Stimulated activated CD4-positive, alpha-beta T cell treated with anti-CD3 and anti-CD28 coated beads, Interleukin-15, amount 100 ng/mL, for 1 hour (primary cell): ENCODE data around the gene MTX3.
A peak's percentile ranks its signal among the peaks of the same experiment; 100 is the strongest.

ENCODE experiments used
- DNase-seq, 2 donors: peaks; one replicate each; pipeline ENCODE4 v3.0.0-alpha.2; 2020; ENCODE audit warnings: low read depth in 1 of 2, low spot score in 1 of 2

MTX3 gene, protein sequence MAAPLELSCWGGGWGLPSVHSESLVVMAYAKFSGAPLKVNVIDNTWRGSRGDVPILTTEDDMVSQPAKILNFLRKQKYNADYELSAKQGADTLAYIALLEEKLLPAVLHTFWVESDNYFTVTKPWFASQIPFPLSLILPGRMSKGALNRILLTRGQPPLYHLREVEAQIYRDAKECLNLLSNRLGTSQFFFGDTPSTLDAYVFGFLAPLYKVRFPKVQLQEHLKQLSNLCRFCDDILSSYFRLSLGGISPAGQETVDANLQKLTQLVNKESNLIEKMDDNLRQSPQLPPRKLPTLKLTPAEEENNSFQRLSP

GRCh38 chr5:79990598-79991507, at the start of gene MTX3:
TSS of gene MTX3 (minus strand) at chr5:79991262. CDS start at chr5:79991238, 24 bp downstream.
- DNase-seq, result peak; percentile 66 to 76

DNA sequence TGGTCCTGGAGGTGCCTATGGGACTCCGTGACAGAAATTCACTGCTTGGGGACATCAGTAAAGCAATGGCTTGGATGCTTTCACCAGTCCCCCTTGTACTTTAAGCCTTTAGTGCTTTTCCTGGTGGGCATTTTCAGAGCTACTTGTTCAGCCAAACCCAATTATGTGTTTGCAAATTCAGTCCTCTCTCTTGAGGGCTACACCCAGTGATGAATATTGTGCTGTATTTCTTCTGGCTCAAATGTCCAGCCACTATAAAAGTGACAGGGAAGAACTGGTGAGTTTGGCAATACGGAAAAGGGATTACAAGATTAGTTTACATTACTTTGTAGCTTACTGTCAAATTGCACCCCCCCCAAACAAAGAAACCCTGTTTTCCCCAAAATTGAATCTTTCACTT, 48.6 kb upstream of the MTX3 start:
- no peak for DNase-seq

- no peak for DNase-seq
Observed at GRCh38 chr5:80037366-80037765, 46.3 kb upstream of the MTX3 start.

DNA sequence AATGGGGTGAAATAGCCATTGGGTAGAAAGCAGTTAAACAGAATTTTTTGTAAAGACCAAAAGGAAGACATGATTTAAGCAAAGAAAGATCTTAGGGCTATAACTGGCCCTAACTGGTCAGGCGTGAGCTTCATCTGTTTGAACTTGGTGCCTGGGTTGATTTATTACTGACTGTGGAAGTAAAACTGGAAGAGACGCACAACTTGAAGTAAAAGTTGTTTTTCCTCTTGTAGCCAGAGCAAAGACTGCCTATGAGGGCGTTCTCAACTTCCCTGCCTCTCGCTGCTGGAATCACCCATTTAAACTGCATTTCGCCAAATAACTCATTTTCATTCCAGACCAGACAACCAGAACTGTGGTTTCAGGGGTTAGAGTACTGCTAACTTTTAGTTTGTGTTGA, 45.6 kb upstream of the MTX3 start:
- no peak for DNase-seq

DNA sequence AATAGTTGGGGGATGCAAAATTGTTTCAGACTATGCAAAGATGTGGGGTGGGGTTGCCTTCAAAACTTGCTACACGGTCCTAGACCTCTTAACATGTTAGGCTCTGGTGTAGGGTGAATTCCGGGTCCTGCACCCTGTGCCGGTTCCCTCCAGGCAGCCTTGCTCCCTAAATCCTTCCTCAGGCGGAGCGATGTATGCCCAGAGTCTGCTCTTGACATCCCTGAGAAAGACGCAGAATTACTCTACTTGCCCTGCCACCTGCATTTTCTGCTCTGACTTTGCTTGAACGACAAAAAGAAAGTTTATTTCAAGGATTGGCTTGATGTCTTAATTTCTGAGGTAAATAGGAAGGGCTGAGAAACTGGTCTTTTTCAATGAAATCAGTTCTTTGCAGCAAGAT, 44.8 kb upstream of the MTX3 start:
- no peak for DNase-seq

DNA sequence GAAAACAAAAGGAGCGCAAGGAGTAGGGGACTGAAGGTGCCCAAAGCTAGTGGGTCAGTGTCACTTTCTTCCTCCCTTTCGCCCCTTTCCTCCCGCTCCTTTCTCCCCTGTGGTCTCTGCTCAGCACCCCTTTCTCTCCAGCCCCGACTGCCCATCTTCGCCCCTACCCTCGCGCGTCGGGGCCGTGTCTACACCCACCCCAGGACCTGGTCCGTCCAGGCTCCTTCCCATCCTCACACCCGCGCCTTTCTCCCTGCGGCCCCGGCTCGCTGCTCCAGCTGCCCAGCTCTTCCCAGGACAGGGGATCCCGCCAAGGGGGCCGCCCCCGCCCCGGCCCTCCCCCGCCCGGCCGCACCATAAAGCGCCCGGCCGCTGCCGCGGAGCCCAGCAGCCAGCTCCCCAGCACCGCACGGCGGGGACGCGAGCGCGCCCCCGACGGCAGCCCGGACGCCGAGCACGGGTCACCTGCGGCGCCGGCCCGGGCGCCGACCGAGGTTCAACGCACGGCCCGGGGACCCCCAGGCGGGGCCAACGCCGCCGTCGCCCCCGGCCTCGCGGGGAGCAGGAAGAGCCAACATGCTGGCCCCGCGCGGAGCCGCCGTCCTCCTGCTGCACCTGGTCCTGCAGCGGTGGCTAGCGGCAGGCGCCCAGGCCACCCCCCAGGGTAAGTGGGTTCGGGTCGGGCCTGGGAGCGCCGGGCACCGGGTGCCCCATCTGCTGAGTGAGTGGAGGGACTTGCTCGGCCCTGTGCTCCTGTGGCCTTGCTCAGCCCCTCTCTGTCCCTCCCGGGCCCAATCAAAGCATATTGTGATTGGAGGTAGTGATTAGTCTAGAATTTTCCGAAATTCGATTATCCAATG, 44.1 kb upstream of the MTX3 start, which contains the start of gene THBS4:
THBS4 (plus strand) TSS at position 387 of the 860 bp plus-strand sequence; CDS start at position 577, 190 bp downstream.
- DNase-seq, result no peak

- no peak for DNase-seq
Observed at GRCh38 chr5:80034559-80034958, 43.5 kb upstream of the MTX3 start.

DNA sequence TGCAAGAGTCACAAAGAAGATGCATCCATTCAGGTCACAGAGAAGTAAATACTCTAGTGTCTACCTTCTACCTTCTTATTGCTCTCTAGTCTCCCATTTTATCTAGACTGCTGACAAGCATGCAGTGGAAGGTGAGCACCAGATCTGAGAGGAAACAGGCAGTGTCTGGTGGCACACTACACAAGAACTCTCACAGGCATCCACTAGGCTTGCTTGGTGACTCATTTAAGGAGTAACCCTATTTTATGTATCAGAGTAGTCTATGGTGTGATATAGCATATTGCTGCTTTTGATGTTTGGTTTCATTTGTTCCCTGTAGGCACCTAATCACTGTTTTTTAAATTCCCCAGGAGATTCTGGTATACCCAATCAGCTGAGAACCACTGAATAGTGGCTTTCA, 42.5 kb upstream of the MTX3 start:
- DNase-seq, result no peak

DNA sequence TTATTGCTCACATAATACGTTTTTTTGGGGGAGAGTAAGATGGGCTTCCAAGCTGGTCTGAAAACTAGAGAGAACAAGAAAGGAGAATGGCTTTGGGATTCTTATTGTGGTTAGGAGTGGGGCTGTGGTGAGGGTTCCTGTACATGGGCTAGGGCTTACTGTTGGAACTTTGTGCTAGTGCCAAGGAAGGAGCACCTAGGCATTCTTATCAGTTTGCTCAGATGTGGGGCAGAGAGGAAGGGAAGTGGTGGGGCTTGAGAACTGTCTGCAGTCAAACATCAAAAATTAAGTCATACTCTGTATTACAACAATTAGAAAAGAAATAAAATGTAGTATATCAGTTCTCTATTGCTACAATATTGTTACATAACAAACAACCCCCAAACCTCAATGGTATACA, 40.0 kb upstream of the MTX3 start:
- no peak for DNase-seq

- DNase-seq, result no peak
Observed at GRCh38 chr5:80026841-80027240, 35.8 kb upstream of the MTX3 start.

- DNase-seq, result no peak
Observed at GRCh38 chr5:80025069-80025468, 34.0 kb upstream of the MTX3 start.

DNA sequence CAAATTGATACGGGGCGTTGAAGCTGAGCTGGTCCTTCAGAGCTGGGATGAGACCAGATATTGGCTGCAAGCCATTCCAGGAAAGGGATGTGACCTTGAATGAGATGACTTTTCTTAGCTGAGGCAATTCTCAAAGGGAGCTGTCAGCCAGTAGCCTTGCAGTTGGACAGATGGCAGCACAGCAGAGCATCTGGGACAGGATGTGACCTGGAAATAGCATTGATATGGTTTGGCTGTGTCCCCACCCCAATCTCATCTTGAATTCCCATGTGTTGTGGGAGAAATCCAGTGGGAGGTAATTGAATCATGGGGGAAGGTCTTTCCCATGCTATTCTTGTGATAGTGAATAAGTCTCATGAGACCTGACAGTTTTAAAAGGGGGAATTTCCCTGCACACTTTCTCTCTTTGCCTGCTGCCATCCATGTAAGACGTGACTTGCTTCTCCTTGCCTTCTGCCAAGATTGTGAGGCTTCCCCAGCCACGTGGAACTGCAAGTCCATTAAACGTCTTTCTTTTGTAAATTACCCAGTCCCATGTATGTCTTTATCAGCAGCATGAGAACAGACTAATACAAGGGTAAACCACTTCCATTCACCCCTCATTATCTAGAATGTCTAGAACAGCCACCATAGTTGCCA, 19.8 kb upstream of the MTX3 start:
- no peak for DNase-seq

- no peak for DNase-seq
Observed at GRCh38 chr5:80008995-80009765, 18.1 kb upstream of the MTX3 start.

DNA sequence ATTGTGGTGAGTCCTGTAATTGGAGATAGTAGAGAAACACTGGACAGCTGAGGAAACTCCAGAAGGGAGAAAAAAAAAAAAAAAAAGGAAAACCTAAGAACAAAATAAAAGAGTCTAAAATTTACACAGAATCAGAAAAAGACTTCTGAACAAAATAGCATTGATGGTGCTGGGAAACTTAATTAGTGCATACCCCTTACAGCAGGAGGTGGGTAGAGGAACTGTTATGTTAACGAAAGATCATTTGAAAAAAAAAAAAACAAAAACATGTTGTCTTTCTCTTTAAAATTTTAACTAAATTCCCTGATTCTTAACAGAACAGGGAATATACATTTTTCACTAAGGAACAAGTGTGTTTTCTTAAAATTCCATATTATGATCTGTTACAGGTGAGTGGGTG, 11.6 kb upstream of the MTX3 start:
- DNase-seq, result no peak

DNA sequence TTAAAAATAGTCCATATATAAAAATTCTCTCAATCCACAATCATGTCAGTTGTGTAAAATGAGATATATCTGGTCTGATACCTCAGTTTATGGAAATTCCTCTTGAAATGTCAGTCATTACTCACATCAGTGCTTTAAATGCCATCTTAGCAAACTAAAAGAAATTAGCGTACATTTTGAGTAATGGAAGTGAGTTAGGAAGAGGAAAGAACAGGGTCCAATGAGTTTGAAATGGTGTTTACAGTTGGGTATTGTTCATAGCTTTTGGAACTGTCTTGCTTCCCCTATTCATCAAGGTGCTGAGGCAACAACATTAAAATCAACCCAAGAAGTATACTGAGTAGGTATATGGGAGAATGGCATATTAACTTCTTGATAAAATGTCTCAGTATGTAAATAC, 8.7 kb upstream of the MTX3 start:
- no peak for DNase-seq

DNA sequence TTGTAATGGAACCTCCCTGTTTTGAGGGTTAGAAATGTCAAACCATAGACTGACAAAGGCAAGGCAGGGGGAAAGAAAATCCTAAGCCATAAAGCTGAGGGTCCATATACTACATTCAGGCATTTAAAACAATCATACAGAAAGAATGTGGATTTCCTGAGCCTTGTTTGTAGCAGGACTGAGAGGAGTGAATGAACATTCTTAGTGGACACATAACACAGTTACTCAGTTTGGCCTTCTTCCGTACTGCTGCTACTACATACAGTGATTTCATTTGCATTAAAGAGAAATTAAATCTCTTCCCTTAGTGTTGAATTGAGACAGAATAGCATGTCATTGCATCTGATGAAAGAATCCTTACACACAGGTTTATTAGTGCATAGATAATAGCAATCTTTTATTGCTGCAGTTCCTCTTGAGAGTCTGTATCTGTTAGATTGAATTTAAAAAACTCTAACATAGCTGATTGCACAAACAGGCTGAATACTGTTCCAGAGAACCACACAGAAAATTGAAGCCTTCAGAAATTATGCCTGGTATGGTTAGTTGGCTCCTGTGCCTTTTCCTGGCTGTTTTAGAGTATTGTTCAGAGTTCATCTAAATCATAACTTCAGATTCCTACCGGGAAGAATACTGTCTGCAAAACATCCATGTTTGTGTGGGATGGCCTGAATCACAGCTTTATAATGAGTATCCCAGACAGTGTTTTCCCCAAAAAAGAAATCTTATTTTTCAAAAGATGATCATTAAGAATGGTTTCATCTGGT, 2.0 kb upstream of the MTX3 start:
- no peak for DNase-seq

DNA sequence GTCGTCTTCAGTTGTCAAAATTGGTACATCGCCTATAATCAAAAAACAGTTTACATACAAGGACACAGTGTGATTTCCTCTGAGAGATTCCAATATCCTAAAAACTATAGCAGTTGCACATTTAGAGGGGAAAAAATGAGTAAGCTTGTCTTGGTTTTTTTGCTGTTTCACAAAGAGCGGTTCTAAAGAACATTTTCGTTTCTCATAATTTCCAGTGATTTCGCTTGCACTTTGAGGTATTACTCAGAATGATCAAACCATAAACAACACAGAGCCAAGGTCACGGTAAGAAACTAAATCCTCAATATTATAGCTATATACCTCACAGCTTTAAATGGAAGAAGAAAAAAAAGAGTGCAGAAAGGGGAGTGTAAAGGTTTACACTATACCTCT, 861 bp downstream of the MTX3 start:
- DNase-seq, result no peak

DNA sequence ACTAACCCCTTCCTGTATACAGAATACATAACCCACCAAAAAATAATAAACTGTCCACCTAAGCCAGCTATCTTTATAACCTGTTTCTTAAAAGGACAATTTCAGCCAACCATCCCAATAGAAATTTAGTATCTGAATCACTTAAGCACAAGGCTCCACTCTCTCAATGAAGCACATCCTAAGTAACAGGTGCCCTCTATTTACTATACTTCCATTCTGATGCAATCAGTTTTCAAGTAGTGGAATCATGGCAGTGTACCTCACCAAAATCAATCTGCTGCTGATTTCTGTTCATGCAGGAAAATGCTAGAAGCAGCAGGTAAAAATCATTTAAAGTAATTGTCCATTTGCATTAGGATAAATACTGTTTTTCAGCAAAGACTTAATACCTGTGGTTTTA, 4.8 kb downstream of the MTX3 start:
- no peak for DNase-seq

- DNase-seq, result no peak
Observed at GRCh38 chr5:79985288-79985687, 5.8 kb downstream of the MTX3 start.
